ENCODE data around the gene MYO10.

MYO10 gene

DNA sequence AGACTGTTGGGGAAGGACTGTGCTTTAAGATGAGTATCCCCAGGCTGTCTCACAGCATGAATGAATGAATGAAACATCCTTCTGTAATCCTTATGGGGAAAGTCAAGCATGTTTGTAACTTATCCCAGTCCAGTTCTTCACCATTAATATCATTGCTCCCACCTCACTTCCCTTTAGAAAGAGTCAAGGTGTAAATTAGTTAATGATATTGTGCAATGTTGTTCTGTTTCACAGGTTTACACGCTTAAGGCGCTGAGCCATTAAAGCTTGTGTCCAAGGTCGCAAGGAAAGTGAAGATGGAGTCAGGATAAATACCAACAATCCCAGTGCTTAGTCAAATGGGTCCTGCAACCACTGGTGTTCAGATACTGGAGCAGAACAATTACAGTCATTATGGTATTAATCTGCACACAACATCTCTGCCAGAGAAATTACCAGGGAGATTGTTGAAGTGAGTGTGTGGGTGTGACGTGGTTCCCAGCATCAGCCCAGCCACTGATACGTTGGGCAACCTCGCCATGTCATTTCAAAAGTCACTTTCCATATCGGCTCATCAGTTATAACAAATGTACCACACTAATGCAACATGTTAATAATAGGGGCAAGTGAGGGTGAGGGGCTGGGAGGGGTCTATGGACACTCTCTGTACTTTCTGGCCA lies 1.5 kb upstream of the MYO10 start:
- no peak for DNase-seq

- no peak for DNase-seq
These were observed 926 bp upstream of the MYO10 start for GRCh38 chr5:16936989-16937438.

DNA sequence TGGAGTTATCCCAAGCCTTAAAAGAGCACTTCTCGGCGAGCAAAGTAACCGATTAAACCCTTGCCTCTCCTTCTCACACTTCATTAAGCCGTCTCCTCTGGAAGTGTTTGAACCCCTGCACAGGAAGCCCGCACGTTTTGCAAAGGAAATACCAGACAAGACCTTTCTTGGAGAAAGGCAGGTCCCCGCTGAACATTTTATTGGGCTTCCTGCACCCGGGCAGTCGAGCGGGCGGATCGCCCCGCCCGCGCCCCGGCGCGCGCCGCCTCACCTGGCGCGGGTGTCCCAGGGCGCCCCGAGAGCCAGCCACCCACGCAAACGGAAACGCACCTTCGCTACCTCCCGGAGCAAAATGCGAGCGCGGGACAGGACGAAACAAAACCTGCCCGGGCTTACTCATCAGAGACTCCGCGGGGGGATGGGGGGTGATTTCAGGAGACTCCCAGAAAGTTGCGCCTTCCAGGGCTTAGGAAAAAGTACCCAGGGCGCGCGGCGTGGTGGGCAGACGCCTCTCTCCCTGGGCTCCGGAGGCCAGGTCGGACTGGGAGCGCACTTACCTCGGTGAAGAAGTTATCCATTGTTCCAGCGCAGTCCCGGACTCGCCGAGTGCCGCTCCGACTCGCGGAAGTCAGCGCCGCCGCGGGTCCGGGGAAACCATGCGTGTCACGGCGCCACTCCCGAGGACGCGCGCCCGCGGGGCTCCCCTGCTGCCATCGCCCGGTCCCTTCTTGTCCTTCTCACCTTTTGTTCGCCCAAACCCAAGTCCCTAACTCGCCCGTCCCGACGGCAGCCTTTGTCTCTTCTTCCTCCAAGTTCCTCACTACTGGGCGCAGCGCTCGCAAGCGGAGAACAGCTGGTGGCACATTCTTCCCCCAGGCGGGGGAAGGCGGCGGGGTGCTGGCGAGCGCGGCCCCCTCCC lies 598 bp downstream of the MYO10 start:
- peak; percentile 13 for DNase-seq

- DNase-seq, result no peak
These were observed 1.4 kb downstream of the MYO10 start for GRCh38 chr5:16934677-16935153.

DNA sequence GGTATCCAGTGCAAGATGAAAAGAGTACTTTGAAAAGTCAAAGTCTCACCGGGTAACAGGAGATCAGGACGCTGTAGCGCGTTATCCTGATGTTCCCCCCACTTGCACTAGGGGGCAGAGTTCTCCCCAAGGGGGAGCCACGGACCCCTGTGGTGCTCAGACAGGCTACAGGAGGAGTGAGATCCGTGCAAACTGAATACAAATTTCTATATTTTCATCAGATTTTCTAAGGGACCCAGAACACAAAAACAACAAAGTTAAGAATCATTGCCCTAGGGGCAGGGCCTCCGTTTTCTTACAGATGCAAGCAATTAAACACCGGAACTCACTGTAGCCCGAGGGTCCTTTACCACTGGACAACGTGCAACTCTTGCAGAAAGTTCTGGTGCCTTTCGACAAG lies 2.0 kb downstream of the MYO10 start:
- peak; percentile 10 for DNase-seq

GRCh38 chr5:16933337-16933736 lies 2.8 kb downstream of the MYO10 start:
- no peak for DNase-seq

DNA sequence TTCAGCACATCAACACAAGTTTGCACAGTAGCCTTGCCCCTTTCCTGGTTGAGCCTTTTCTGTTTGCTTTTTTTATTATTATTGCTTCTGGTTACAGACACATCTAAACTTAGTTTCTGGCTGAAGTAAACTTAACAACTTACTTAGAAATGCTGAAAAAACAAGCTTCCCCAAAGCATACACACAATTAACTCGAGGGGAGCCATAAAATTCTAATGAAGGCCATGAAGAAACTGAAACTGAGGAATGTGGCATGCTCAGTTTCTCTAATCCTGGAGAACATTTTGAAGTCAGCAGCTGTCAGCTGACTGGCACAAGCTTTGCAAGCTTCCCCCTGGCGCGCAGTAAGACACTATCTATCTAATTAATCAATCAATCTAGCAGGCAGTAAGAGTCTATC lies 3.7 kb downstream of the MYO10 start:
- no peak for DNase-seq

DNA sequence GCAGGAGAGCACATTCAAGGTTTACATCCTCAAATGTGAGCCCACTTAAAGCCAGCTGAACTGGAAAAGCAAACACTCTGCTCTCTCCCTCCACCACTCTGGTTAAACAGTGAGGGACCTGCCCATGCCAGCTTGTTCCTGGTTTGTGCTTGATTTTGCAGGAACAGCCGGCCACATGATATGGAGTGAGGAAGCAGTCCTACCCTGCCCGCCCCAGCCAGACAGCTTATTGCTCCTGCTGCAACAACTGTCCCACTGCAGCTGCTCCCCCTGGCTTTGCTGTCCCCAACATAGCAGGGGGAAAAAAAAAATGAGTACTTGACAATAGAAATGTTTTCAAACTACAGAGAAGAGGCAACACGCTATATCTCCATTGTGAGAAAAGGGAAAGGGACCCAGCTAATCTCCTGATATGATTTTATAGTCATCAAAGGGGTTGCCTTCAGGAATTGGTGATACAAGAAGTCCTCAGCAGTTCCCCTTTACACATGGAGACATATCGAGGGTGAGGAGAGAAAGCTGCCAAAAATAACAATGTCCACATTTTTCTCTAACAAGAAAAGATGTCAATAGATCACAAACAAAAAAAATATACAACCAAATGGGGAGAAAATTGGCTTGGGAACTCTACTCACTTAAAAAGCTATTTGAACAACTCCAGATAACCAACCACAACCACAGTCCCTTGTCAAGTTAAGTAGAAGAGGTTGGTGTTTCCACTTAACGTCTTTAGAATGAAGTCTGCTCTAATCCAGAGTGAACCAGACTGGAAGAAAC lies 4.6 kb downstream of the MYO10 start:
- no peak for DNase-seq

GRCh38 chr5:16930496-16930895 lies 5.6 kb downstream of the MYO10 start:
- no peak for DNase-seq

DNA sequence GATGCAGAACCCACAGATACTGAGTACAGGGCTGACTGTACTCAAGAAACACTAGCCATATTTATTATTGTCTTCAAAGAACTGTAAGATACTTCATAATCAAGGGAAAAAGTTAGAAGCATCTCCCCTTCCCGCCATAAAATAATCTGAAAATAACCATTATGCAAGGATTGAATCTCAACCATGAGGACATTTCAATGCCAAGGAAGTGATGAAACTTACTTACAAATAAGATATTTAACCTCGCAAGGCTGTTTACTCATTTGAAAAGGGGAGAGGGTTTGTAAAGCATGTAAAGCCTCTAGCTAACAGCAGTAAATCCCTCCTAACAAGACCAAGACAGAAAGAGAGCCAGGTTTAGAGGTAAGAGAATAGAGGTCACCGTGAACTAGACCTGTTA lies 6.3 kb downstream of the MYO10 start:
- DNase-seq, result no peak

GRCh38 chr5:16929347-16929746 lies 6.7 kb downstream of the MYO10 start:
- no peak for DNase-seq

DNA sequence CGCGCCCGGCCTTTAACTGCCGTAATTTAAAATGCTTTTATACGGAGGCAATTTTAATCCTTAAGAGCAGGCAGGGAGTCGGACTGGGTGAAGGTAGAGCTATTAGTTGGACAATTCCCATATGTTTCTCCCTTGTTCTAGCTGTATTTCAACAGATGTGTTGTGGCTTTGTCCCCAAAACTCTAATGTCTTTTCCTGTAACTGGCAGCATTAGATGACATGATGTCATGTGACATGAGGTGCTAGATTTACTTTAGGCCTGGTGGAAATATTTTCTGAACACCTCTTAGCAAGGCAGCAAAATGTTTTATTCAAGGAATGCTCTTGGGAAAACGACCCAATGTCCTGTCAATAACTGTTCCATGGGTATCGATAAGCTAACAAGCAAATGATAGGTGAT lies 8.5 kb downstream of the MYO10 start:
- DNase-seq, result no peak

DNA sequence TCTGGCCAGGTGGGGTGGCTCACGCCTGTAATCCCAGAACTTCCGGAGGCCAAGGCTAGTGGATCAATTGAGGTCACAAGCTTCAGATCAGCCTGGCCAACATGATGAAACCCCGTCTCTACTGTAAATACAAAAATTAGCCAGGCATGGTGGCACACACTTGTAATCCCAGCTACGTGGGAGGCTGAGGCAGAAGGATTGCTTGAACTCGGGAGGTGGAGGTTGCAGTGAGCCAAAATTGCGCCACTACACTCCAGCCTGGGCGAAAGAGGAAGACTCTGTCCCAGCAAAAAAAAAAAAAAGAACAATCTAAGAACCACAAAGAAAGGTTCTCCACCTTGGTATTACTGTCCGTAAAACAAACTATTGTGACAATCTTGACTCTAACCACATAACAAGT lies 9.7 kb downstream of the MYO10 start:
- DNase-seq, result no peak

GRCh38 chr5:16924206-16924605 lies 11.9 kb downstream of the MYO10 start:
- DNase-seq, result no peak

DNA sequence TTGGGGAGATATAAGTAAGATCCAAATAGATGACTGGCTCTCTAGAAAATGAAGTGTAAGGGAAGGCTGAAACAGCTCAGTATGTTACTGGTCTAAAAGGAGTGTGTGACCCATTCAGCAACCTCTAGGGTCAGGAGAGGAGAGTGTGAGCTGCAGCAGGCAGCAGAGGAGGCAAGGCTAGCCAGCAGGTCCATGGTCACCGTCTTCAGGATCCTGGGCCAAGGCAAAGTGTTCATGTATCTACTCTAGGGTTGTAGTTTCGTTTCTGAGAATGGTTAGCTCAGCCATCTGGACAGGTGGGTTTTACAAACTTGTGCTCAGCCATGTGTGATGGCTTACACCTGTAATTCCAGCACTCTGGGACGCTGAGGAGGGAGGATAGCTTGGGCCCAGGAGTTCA lies 13.7 kb downstream of the MYO10 start:
- no peak for DNase-seq

GRCh38 chr5:16921211-16921610 lies 14.9 kb downstream of the MYO10 start:
- DNase-seq, result no peak

GRCh38 chr5:16920109-16920816 lies 15.8 kb downstream of the MYO10 start:
- DNase-seq, result no peak

DNA sequence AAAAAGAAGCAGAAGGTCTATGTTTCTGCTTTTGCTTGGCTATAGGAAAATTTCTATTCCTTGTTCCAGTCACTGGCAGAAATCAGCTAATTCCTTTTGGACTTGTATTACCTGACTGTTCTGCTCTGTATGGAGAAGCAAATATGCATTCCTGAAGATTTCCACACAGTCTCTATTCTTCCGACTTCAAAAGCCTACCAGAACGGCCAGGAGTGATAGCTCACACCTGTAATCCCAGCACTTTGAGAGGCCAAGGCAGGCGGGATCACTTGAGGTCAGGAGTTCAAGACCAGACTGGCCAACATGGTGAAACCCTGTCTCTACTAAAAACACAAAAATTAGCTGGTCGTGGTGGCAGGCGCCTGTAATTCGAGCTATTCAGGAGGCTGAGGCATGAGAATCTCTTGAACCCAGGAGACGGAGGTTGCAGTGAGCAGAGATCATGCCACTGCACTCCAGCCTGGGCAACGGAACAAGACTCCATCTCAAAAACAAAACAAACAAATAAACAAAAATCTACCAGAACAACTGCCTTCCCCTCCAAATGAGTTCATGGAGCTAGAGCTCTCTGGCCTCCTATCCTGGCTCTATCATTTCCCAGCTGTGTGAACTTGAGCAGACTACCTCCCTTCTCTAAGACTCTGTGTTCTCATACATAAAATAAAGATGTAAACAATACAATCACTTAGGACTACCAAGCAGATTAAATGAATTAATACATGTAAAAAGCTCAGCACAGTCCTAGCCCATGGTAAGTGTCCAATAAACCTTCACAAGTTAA lies 17.0 kb downstream of the MYO10 start:
- DNase-seq, result no peak

GRCh38 chr5:16918156-16918555 lies 17.9 kb downstream of the MYO10 start:
- DNase-seq, result no peak

GRCh38 chr5:16916262-16916878 lies 19.7 kb downstream of the MYO10 start:
- DNase-seq, result no peak

- no peak for DNase-seq
These were observed 21.5 kb downstream of the MYO10 start for GRCh38 chr5:16914584-16914983.

DNA sequence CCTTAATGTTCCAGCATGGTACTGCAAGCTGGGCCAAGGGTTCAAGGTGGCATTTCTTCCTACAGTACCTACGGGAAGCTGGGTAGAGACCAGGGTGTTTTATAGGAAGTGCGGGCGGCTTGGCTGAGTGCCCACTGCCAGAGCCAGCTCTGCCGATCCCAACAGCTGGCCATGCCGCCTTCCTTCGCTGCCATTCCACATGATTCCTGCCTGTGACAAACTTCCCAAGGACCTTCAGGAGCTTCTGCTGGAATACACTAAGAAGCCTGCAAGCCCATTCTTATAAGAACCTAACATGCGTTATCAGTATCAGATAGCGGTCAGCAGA lies 22.0 kb downstream of the MYO10 start:
- DNase-seq, result no peak

Data from CD4-positive, alpha-beta T cell treated with Interleukin-17A for 4 hours (primary cell).